PC-3 (cell line): ENCODE measurements around the gene YAE1. TPM values are rescaled to one million over a fixed set of nuclear protein-coding genes. Genes with fewer than 3 reads are reported as not detected.

ENCODE experiments used
- ATAC-seq: fragments of 200-7000 bp; cut with Tn5 transposase; 2 replicates; pipeline ENCODE4 v1.9.1; 2020; ENCODE audit warnings: mild to moderate bottlenecking, moderate library complexity
- Bru-seq: library from RNA; stranded (reverse); fragments of 400-500 nt; gene quantifications from one replicate; lab custom pipeline; 2021; lab: Mats Ljungman, UMichigan
- BruChase-seq, 2 experiments: library from RNA; stranded (reverse); fragments of 400-500 nt; gene quantifications; one replicate each; lab custom pipeline; 2021; lab: Mats Ljungman, UMichigan
- BruUV-seq: library from RNA; stranded (reverse); fragments of 400-500 nt; replicated peaks from 2 replicates; lab custom pipeline; 2021; lab: Mats Ljungman, UMichigan
- CTCF ChIA-PET: fragments of 300-600 bp; sonication (Branson Sonifier 250); formaldehyde crosslinking; loops from one replicate; lab custom pipeline; 2022; ENCODE audit warnings: antibody characterized with exemption; lab: Charles Lee
- POLR2A ChIA-PET: fragments of 300-600 bp; sonication (Branson Sonifier 250); formaldehyde crosslinking; loops from one replicate; lab custom pipeline; 2022; ENCODE audit warnings: antibody characterized with exemption; ENCODE audit not compliant: unreplicated experiment; lab: Charles Lee
- DNase-seq: peaks from one replicate; pipeline ENCODE4 v3.0.0-alpha.2; 2015
- H2AFZ ChIP-seq: fragments of 300-600 bp; sonication (generic); 2 replicates; pipeline ENCODE4 v1.6.0; 2016; ENCODE audit warnings: antibody characterized with exemption, low read length
- H3F3A ChIP-seq: fragments of 300-600 bp; sonication (generic); one replicate; pipeline ENCODE4 v1.6.0; 2017; ENCODE audit warnings: antibody characterized with exemption, low read length, control low read depth, mild to moderate bottlenecking; ENCODE audit not compliant: unreplicated experiment
- H3K27ac ChIP-seq: fragments of 300-600 bp; sonication (generic); 2 replicates; pipeline ENCODE4 v1.5.1; 2016; ENCODE audit warnings: mild to moderate bottlenecking, low read length
- H3K27me3 ChIP-seq: fragments of 300-600 bp; sonication (generic); 2 replicates; pipeline ENCODE4 v1.6.1; 2016; ENCODE audit warnings: low read length, mixed read lengths
- H3K36me3 ChIP-seq: fragments of 300-600 bp; sonication (generic); 2 replicates; pipeline ENCODE4 v1.6.1; 2016; ENCODE audit warnings: low read depth, mixed run types, low read length, mixed read lengths
- H3K4me1 ChIP-seq: fragments of 300-600 bp; sonication (generic); 2 replicates; pipeline ENCODE4 v1.5.1; 2016; ENCODE audit warnings: low read length; ENCODE audit not compliant: insufficient read depth
- H3K4me2 ChIP-seq: fragments of 300-600 bp; sonication (generic); 2 replicates; pipeline ENCODE4 v1.6.0; 2016; ENCODE audit warnings: low read length
- H3K4me3 ChIP-seq: fragments of 300-600 bp; sonication (generic); 2 replicates; pipeline ENCODE4 v1.5.1; 2016; ENCODE audit warnings: mild to moderate bottlenecking, low read length, mixed read lengths
- H3K79me2 ChIP-seq: fragments of 300-600 bp; sonication (generic); 2 replicates; pipeline ENCODE4 v1.6.1; 2017; ENCODE audit warnings: low read length, mixed read lengths
- H3K9ac ChIP-seq: fragments of 300-600 bp; sonication (generic); 2 replicates; pipeline ENCODE4 v1.6.0; 2016; ENCODE audit warnings: mild to moderate bottlenecking, low read length
- H3K9me2 ChIP-seq: fragments of 300-600 bp; sonication (generic); replicated peaks from 2 replicates; pipeline ENCODE4 v1.6.1; 2016; ENCODE audit warnings: mixed run types, low read length, mixed read lengths
- H3K9me3 ChIP-seq: fragments of 300-600 bp; sonication (generic); 2 replicates; pipeline ENCODE4 v1.6.1; 2016; ENCODE audit warnings: low read length, mixed read lengths
- H4K20me1 ChIP-seq: fragments of 300-600 bp; sonication (generic); 2 replicates; pipeline ENCODE4 v1.6.1; 2016; ENCODE audit warnings: low read length, mixed read lengths
- EZH2 ChIP-seq: fragments of 300-600 bp; sonication (generic); IDR thresholded peaks from one replicate; pipeline ENCODE4 v1.6.1; 2017; ENCODE audit warnings: antibody characterized with exemption, mild to moderate bottlenecking, low read length; ENCODE audit not compliant: unreplicated experiment
- EZH2phosphoT487 ChIP-seq: fragments of 300-600 bp; sonication (generic); IDR thresholded peaks from 2 replicates; pipeline ENCODE4 v1.6.1; 2018; ENCODE audit warnings: mild to moderate bottlenecking, antibody characterized with exemption, low read length, borderline replicate concordance
- intact Hi-C: fragments of 100-400 bp; cut with micrococcal nuclease; formaldehyde crosslinking; loops from 2 replicates; pipeline ENCODE4 v1.9.0; 2023
- long read RNA-seq: library from polyadenylated mRNA; unstranded; transcript quantifications from one replicate; pipeline ENCODE4 v2.0.0, GENCODE V29; 2021; ENCODE audit not compliant: unreplicated experiment
- total RNA-seq: library from RNA; depleted of rRNA; stranded (reverse); fragments of >200 nt; gene quantifications from 2 replicates; pipeline ENCODE4 v1.2.3, GENCODE V29; 2014; rRNA removed
- TF ChIP-seq, protein P1 (sequence below): fragments of 300-600 bp; sonication (generic); conservative IDR thresholded peaks from 2 replicates; pipeline ENCODE4 v1.5.1; 2017; ENCODE audit warnings: antibody characterized with exemption, low read depth, mild to moderate bottlenecking, low read length

YAE1 gene, protein sequence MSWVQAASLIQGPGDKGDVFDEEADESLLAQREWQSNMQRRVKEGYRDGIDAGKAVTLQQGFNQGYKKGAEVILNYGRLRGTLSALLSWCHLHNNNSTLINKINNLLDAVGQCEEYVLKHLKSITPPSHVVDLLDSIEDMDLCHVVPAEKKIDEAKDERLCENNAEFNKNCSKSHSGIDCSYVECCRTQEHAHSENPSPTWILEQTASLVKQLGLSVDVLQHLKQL
- 14.7 and 23.6 TPM in 2 replicates for total RNA-seq
- Bru-seq, nascent RNA = percentile 54 among the genes with signal in this experiment
- BruChase-seq, experiment 1, labeled RNA remaining after a 6-hour chase = percentile 61 among the genes with signal in this experiment
- BruChase-seq, experiment 2, labeled RNA remaining after a 2-hour chase = percentile 61 among the genes with signal in this experiment
- long read RNA-seq, transcript YAE1-201 (3 exons, 899 nt) = major isoform, 23 of 33 reads
- long read RNA-seq, partial matches to known transcripts = 0 of 33 reads
- long read RNA-seq, other reads (novel, unspliced or antisense) = 7 of 33 reads

DNA sequence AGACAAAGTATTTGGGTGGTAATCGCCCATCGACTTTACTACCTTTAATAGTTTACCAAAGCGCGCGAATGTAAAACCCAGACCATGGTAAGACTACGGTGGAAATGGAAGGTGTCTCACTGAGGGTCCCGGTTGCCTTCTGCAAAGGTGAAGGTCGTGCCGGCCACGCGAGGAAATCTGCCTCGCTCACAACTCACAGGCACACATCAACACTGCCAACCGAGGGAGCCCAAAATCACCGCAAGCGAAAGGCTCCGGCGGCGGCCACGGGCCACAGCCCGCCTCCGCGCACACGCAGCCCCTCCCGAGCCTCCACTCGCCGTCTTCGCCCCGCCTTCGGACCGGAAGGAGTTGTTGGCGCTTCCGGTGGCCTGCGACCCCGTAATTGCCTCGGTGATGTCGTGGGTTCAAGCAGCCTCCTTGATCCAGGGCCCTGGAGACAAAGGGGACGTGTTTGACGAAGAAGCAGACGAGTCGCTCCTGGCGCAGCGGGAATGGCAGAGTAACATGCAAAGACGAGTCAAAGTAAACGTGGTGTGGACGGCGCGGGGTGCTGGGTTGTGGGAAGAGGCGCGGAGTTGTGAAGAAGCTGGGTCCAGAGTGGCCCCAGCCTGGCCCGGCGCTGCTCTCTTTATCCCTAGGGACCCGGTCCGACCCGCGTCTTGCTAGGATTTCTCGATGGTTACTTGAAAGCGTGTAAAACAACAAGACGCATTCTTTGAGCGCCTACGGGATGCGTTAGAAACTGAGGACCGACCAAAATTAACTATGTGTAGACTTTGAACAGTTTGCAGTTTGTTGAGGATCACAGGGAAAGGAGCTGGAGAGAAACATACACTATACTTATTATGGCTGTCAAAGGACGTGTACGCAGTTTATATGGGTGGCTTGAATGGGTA lies at the start of gene YAE1:
Gene YAE1, plus strand, starts transcription at position 382 of the 899 bp plus-strand sequence. Its CDS starts 15 bp downstream, at position 397.
- ChIA-PET POLR2A (no interaction called here), CTCF (interaction anchor here (0.9 kb wide), 1 partner anchor 14 kb away, joined by 4 read pairs; no protein-coding TSS in a partner anchor)

DNA sequence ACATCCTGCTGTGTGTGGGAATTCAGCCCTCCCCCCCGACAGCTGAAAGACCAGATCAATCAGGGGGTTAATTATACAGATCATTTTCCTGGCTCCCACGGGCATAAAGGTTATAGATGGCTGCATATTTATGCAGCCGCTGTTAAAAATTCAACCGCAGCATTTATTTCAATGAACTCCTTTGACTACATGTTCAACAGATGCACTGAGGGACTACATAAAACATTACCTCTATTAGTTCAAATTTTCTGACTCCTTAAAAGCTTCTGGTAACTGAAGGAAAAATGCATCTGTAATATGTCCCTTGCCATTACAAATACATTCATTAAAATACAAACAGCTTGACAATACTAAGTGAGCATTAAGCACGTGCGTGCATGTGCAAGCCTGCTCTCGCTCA lies 49.7 kb upstream of the YAE1 start:
- Histone ChIP-seq H2AFZ (no peak overlapping the region), H3K9ac (no peak overlapping the region), H3K4me2 (no peak overlapping the region), H3K4me1 (no peaks in the 10 kb centered on the region), H3K4me3 (no peak overlapping the region), H3K9me2 (no peaks in the 10 kb centered on the region), H3K27me3 (peaks cover 29% of the 10 kb centered on the region), H3F3A (no peaks in the 10 kb centered on the region), H3K27ac (no peak overlapping the region), H3K79me2 (no peaks in the 10 kb centered on the region), H4K20me1 (no peaks in the 10 kb centered on the region), H3K36me3 (no peaks in the 10 kb centered on the region), H3K9me3 (no peaks in the 10 kb centered on the region)
- no peak for DNase-seq
- CTCF ChIA-PET = no interaction called here
- no TSS peak for BruUV-seq
- intact Hi-C loops = no loop called here
- no peak for ATAC-seq
- POLR2A ChIA-PET = no interaction called here
- TF ChIP-seq, protein P1, sequence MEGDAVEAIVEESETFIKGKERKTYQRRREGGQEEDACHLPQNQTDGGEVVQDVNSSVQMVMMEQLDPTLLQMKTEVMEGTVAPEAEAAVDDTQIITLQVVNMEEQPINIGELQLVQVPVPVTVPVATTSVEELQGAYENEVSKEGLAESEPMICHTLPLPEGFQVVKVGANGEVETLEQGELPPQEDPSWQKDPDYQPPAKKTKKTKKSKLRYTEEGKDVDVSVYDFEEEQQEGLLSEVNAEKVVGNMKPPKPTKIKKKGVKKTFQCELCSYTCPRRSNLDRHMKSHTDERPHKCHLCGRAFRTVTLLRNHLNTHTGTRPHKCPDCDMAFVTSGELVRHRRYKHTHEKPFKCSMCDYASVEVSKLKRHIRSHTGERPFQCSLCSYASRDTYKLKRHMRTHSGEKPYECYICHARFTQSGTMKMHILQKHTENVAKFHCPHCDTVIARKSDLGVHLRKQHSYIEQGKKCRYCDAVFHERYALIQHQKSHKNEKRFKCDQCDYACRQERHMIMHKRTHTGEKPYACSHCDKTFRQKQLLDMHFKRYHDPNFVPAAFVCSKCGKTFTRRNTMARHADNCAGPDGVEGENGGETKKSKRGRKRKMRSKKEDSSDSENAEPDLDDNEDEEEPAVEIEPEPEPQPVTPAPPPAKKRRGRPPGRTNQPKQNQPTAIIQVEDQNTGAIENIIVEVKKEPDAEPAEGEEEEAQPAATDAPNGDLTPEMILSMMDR = no peak
- TF ChIP-seq EZH2phosphoT487 = no peak
- no peak for TF ChIP-seq EZH2

More for the DNA sequence above, at the start of gene YAE1:
- Histone ChIP-seq H3K4me2 (peak within 1 kb of the TSS; percentile 99), H3K36me3 (no peaks in the 10 kb centered on the region), H3K4me1 (peaks cover 13% of the 10 kb centered on the region), H3K27ac (peak within 1 kb of the TSS; percentile 99), H3K9me2 (no peaks in the 10 kb centered on the region), H2AFZ (peak within 1 kb of the TSS; percentile 97), H3K27me3 (no peaks in the 10 kb centered on the region), H3K9ac (peak within 1 kb of the TSS; percentile 99), H3K9me3 (no peaks in the 10 kb centered on the region), H3F3A (no peaks in the 10 kb centered on the region), H3K79me2 (peaks cover 18% of the 10 kb centered on the region), H3K4me3 (peak within 1 kb of the TSS; percentile 97), H4K20me1 (no peaks in the 10 kb centered on the region; the same call in 1 of the 2 replicates)
- intact Hi-C loops = no loop called here
- peak; percentile 82 for ATAC-seq
- TSS peak; percentile 74 for BruUV-seq
- DNase-seq = peak; percentile 63
- no peak for TF ChIP-seq EZH2
- TF ChIP-seq EZH2phosphoT487 = no peak
- TF ChIP-seq, protein P1 = no peak
